Activated naive CD4-positive, alpha-beta T cell (primary cell): ENCODE measurements around the gene ZNF160.
"Not testable (repeated sequence)": the region's sequence is repeated elsewhere in the genome, so short reads cannot be mapped to it uniquely, and the experiment has no call there.

Source experiments
- DNase-seq, 4 experiments: peaks; one replicate each; lab custom pipeline; 2025; lab: John Stamatoyannopoulos, UW

Gene ZNF160

DNA sequence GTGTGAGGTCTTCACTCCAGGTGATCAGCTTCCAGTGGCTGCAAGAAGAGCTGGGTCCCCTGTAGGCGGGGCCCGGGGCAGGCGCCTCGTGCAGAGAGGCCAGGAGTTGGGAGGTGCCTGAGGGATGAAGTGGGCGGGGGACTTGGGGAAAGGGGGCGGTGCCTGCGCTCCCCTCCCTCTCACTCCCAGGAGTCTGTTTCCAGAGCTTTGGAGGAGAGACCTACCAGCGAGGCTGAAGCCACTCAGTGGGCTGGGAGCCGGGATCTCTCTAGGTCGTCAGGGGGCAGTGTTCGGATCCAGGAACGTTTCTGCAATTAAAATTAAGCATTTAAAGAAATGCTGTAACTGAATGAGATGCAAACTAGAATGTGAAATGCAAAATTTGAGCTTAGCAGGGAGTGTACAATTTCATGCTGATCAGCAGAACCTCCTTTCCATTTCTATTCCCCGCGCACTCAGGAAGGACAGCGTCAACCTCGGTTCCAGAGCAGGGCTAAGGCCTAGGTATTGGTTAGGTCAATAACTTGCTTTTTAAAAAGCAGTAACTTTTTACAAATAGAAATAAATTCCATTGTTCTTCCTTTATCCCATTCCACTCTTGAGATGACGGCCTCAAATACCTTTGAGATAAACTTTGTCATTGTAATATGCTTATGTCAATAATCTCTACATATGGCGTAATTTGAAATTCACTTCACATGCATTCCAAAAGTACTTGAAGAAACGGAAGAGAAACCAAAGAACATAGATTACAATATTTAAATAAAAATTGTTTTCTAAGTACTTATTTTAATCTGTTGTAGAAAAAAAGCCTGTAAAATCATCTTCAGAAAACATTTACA is 11.6 kb downstream of the ZNF160 start:
- DNase-seq: no peak

DNA sequence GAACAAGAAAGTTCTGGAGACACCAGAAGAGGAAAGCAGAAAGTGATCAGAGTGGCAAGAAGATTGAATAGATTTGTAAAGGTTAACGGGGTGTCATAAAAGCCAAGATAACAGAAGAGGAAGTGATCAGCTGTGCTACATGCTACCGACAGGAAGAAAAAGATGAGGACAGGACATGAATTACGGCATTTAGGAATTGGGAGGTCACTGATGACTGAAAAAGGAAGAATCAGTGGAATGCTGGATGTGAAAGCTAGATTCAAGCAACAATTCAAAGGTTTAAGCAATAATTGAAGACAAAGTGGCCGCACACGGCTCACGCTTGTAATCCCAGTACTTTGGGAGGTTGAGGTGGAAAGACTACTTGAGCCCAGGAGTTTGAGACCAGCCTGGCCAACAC is 15.1 kb downstream of the ZNF160 start:
- no peak for DNase-seq

DNA sequence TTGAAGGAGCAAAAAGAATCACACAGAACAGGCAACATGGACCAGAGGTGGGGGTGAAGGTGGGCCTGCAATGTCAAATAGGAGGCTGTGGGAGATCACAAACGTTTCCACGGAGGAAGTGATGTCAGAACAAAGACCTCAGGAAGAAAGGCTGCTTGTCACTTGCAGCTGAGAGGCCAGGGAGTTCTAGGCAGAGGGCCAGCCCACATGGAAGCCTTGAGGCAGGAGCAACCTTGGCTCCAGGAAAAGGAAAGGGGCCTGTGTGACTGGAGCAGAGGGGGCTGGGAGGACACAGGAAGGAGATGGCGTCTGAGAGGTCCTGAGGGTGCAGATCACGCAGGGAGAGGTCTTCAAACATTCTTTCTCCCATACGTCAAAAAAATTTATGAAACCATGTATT is 16.3 kb downstream of the ZNF160 start:
- no peak for DNase-seq

- no peak for DNase-seq
These were observed 17.7 kb downstream of the ZNF160 start for GRCh38 chr19:53085496-53085895.

DNA sequence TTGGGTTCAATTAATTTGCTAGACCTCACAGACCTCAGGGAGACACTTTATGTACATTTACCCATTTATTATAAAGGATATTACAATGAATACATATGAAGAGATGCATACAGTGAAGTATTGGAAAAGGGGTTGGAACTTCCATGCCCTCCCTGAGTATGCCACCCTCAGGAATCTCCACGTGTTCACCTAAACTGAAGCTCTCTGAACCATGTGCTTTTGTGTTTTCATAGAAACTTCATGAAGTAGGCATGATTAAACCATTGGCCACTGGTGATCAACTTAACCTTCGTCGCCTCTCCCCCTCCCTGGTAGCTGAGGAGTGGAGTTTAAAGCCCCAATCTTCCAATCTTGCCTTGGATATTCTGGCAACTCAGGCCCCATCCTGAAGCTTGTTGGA is 20.3 kb downstream of the ZNF160 start:
- DNase-seq: no peak

GRCh38 chr19:53079313-53079924 is 23.8 kb downstream of the ZNF160 start:
- DNase-seq: no peak

GRCh38 chr19:53078668-53079067 is 24.6 kb downstream of the ZNF160 start:
- no peak for DNase-seq

- no peak for DNase-seq
These were observed 26.2 kb downstream of the ZNF160 start for GRCh38 chr19:53076984-53077383.

DNA sequence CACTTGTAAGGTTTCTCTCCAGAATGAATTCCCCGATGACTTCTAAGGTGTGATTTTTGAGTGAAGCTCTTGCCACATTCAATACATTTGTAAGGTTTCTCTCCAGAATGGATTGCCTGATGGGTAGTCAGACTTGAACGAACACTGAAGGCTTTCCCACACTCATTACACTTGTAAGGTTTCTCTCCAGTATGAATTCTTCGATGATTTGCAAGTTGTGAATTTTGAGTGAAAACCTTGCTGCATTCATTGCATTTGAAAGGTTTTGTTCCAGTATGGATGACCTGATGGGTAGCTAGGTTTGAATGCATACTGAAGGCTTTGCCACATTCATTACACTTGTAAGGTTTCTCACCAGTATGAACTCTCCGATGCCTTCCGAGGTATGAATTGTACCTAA is 34.4 kb downstream of the ZNF160 start:
- DNase-seq: no peak

DNA sequence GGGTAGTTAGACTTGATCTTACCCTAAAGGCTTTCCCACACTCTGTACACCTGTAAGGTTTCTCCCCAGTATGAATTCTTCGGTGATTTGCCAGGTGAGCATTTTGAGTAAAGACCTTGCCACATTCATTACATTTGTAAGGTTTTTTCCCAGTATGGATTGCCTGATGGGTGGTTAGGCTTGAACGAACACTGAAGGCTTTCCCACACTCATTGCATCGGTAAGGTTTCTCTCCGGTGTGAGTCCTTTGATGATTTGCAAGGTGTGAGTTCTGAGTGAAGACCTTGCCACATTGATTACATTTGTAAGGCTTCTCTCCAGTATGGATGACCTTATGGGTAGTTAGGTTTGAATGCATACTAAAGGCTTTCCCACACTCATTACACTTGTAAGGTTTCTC is 35.0 kb downstream of the ZNF160 start:
- no peak for DNase-seq

GRCh38 chr19:53057904-53058580 is 45.2 kb downstream of the ZNF160 start:
- DNase-seq: no peak

DNA sequence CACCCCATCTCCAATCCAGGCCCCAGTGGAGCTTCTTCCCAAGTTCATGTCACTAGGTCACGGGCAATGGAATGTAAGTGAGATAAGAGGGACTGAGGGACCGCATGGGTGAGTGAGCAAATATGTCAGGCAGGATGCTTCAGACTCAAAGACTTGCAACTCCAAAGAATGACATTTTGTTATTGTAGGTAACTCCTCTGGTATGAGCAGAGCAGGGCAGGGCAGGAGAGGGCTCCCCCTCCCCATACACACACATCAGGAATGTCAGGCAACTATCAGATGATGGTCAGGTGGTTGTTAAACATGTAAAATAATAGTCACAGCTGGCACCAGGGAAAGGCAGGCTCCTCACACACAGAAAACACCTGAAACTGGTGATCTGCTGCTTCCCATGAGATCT is 48.1 kb downstream of the ZNF160 start:
- DNase-seq: no peak

GRCh38 chr19:53047379-53047778 is 55.8 kb downstream of the ZNF160 start:
- DNase-seq: no peak

DNA sequence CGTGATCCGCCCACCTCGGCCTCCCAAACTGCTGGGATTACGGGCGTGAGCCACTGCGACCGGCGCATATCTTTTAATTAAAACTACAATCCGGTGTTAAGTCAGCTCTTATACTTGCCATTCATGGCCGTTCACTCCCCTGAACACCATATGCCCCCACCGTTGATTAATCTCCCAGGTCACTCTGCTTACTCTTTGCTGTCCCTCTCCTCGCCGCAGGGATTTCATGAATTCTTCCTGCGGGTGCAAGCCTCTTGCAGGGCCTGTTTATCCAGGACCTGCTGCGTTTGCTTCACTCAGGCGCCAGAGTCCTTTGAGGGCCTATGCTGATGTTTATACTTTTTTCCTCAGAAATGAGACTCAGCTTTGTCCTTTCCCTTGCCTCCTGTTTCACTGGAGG is 57.7 kb downstream of the ZNF160 start:
- DNase-seq: no peak

DNA sequence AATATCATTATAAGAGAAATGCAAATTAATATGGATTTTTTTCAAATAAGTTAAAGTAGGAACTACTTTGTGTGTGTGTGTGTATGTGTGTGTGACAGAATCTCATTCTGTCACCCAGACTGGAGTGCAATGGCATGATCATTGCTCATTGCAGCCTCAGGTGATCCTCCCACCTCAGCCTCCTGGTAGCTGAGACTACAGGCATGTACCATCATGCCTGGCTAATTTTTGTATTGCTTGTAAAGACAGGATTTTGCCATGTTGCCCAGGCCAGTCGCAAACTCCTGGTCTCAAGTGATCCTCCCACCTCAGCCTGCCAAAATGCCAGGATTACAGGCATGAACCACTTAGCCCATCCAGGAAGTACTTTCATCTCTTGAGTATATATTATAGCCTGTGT is 61.9 kb downstream of the ZNF160 start:
- no peak for DNase-seq

DNA sequence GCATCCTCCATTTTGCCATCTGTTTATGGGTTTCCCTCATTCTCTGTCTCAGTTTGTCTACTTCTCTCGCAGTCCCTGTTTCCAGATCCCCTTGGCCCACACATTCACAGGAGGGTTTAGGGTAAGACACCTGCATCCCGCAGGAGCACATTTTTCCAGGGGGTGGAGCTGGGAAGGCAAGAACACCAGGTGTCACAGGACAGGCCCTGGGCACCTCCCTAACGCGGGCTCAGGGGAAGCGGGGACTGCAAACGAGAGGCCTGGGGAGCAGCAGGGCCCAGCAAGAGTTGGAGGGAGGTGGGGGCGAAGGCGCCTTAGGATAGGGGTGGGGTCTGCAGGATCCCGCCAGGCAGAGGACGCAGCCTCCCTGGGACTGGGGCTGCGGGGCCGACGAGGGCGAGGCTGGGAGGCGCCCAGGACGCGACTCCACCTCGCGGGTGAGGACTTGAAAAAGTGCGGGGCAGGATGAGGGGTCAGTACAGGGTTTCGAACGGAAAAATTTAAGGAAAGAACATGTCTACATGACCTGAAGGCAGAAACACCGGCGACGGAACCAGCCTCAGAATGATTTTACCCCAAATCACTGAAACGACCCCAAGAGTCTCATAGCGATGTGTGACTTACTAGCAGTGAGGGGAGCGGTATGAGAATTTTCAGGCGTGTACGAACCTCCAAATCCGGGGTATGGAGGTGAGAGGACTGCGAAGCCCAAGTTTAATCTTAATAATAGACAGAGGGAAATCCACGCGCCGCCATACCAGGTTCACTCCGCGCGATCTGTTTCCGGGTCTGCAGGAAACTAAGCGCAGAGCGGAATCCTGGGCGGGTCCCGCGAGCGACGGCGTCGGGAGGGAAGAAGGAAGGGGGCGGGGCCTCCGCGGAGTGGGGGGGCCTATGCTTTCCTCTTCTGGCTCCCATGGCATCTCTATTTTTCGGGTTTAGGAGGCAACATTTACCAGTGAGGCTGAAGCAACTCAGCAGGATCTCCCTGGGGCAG is 65.8 kb downstream of the ZNF160 start:
- DNase-seq: peak in 1 of 4 experiments; percentile 1

- DNase-seq: no peak
These were observed 68.1 kb downstream of the ZNF160 start for GRCh38 chr19:53034948-53035675.

GRCh38 chr19:53034054-53034453 is 69.2 kb downstream of the ZNF160 start:
- DNase-seq: no peak

DNA sequence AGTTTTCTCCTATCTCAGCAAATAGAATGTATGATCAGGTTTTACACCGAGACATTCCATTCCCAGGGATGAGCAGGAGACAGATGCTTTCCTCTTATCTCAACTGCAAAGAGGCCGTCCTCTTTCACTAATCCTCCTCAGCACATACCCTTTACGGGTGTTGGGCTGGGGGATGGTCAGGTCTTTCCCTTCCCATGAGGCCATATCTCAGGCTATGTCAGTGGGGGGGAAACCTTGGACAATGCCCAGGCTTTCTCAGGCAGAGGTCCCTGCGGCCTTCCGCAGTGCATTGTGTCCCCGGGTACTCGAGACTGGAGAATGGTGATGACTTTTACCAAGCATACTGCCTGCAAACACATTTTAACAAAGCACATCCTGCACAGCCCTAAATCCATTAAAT is 74.9 kb downstream of the ZNF160 start:
- not testable (repeated sequence) for DNase-seq

GRCh38 chr19:53019684-53020083 is 83.5 kb downstream of the ZNF160 start:
- DNase-seq: no peak
